CD14-positive monocyte (primary cell): ENCODE data around the gene NADK. TPM values are rescaled to one million over a fixed set of nuclear protein-coding genes. Genes with fewer than 3 reads are reported as not detected.
A peak's percentile ranks its signal among the peaks of the same experiment; 100 is the strongest.

Experiments
- DNase-seq, 3 donors: peaks; one replicate each; pipeline ENCODE4 v3.0.0-alpha.2; 2011 to 2022
- H2AFZ ChIP-seq: 2 replicates; pipeline ENCODE4 v1.6.0; 2012; ENCODE audit warnings: mild to moderate bottlenecking, low read depth, low read length, inconsistent platforms; ENCODE audit not compliant: insufficient read depth, poor library complexity, severe bottlenecking
- H3K27ac ChIP-seq, 2 donors: 1 replicate in 1 of 2; 2 replicates in 1 of 2; pipeline ENCODE4 v1.5.1; 2012 to 2013; ENCODE audit warnings: low read length in 2 of 2, control low read depth in 1 of 2, inconsistent platforms in 1 of 2, low read depth in 1 of 2, mild to moderate bottlenecking in 1 of 2
- H3K27me3 ChIP-seq, 2 donors: one replicate each; pipeline versions ENCODE4 v1.6.0 to v1.6.1; 2011 to 2013; ENCODE audit warnings: low read length in 2 of 2; ENCODE audit not compliant: control insufficient read depth in 2 of 2, insufficient read depth in 2 of 2
- H3K36me3 ChIP-seq, 2 donors: replicated peaks in 1 of 2; 1 replicate in 1 of 2; 2 replicates in 1 of 2; pipeline versions ENCODE4 v1.5.1 to v1.6.1; 2012 to 2013; ENCODE audit warnings: low read length in 2 of 2, control low read depth in 1 of 2, inconsistent platforms in 1 of 2, mild to moderate bottlenecking in 1 of 2; ENCODE audit not compliant: insufficient read depth in 2 of 2, control insufficient read depth in 1 of 2
- H3K4me1 ChIP-seq, 2 donors: 1 replicate in 1 of 2; 2 replicates in 1 of 2; pipeline versions ENCODE4 v1.5.1 to v1.6.1; 2012 to 2013; ENCODE audit warnings: low read length in 2 of 2, control low read depth in 1 of 2, inconsistent platforms in 1 of 2, mild to moderate bottlenecking in 1 of 2, moderate library complexity in 1 of 2; ENCODE audit not compliant: insufficient read depth in 2 of 2, control insufficient read depth in 1 of 2
- H3K4me2 ChIP-seq: replicated peaks from 2 replicates; pipeline ENCODE3; 2012; ENCODE audit warnings: low read length, moderate library complexity, mild to moderate bottlenecking; ENCODE audit not compliant: poor library complexity, severe bottlenecking; ENCODE audit errors: extremely low read depth
- H3K4me3 ChIP-seq, 3 experiments: fragments of 200-600 bp in 1 of 3; sonication (generic) in 1 of 3; replicated peaks in 1 of 3; 1 replicate in 2 of 3; 2 replicates in 1 of 3; pipeline ENCODE4 v1.5.1; 2011 to 2013; ENCODE audit warnings: low read length in 3 of 3, mild to moderate bottlenecking in 3 of 3, control low read depth in 2 of 3, low read depth in 2 of 3, inconsistent platforms in 1 of 3, moderate library complexity in 1 of 3
- H3K79me2 ChIP-seq: 2 replicates; pipeline ENCODE4 v1.6.0; 2012; ENCODE audit warnings: mild to moderate bottlenecking, control low read depth, inconsistent platforms, low read length, moderate library complexity; ENCODE audit not compliant: insufficient read depth
- H3K9ac ChIP-seq: 2 replicates; pipeline ENCODE4 v1.6.0; 2017; ENCODE audit warnings: low read length, mild to moderate bottlenecking; ENCODE audit not compliant: insufficient read depth, poor library complexity, severe bottlenecking
- H3K9me3 ChIP-seq, 2 donors: replicated peaks in 1 of 2; 1 replicate in 1 of 2; 2 replicates in 1 of 2; pipeline versions ENCODE4 v1.5.1 to v1.6.1; 2012 to 2013; ENCODE audit warnings: low read length in 2 of 2, control low read depth in 1 of 2; ENCODE audit not compliant: control insufficient read depth in 1 of 2, insufficient read depth in 1 of 2
- H4K20me1 ChIP-seq: 2 replicates; pipeline ENCODE4 v1.6.0; 2012; ENCODE audit warnings: mild to moderate bottlenecking, low read length, control low read depth, moderate library complexity; ENCODE audit not compliant: insufficient read depth
- H3K27ac Mint-ChIP-seq, 7 donors: one replicate each; pipeline ENCODE4 v1.8.0; 2020; ENCODE audit warnings: mild to moderate bottlenecking in 7 of 7, mixed read lengths in 7 of 7, moderate library complexity in 6 of 7, inconsistent platforms in 2 of 7
- H3K27me3 Mint-ChIP-seq, 3 donors: one replicate each; pipeline ENCODE4 v1.8.0; 2021 to 2022; ENCODE audit warnings: low read depth in 3 of 3, mild to moderate bottlenecking in 3 of 3, mixed read lengths in 3 of 3, moderate library complexity in 3 of 3, inconsistent platforms in 1 of 3
- H3K36me3 Mint-ChIP-seq, 2 donors: one replicate each; pipeline ENCODE4 v1.8.0; 2020; ENCODE audit warnings: mixed read lengths in 2 of 2, inconsistent platforms in 1 of 2, mild to moderate bottlenecking in 1 of 2
- H3K4me1 Mint-ChIP-seq: one replicate; pipeline ENCODE4 v1.8.0; 2020; ENCODE audit warnings: mild to moderate bottlenecking, mixed read lengths
- H3K4me3 Mint-ChIP-seq, 2 donors: one replicate each; pipeline ENCODE4 v1.8.0; 2020; ENCODE audit warnings: mild to moderate bottlenecking in 2 of 2, mixed read lengths in 2 of 2, moderate library complexity in 1 of 2
- H3K9me3 Mint-ChIP-seq, 7 donors: one replicate each; pipeline ENCODE4 v1.8.0; 2020 to 2022; ENCODE audit warnings: mixed read lengths in 7 of 7, mild to moderate bottlenecking in 6 of 7, moderate library complexity in 6 of 7, inconsistent platforms in 2 of 7
- CTCF ChIP-seq: fragments of 200-600 bp; IDR thresholded peaks from one replicate; pipeline ENCODE4 v1.8.0; 2022; ENCODE audit warnings: antibody characterized with exemption, mild to moderate bottlenecking
- WGBS: methylation state at CpG from one replicate; pipeline ENCODE4 v1.1.5; 2013; ENCODE audit warnings: missing lambda C conversion rate; ENCODE audit not compliant: insufficient coverage; 5-methylcytosine and 5-hydroxymethylcytosine counted together
- intact Hi-C, 2 donors: fragments of 100-400 bp; cut with micrococcal nuclease; formaldehyde crosslinking; loops; one replicate each; pipeline versions ENCODE4 v1.15.0 to v1.15.1; 2023
- polyA plus RNA-seq, 3 donors: library from polyadenylated mRNA; depleted of rRNA in 1 of 3; unstranded in 2 of 3; stranded (reverse) in 1 of 3; fragments of 300-500 nt in 2 of 3; fragments of >200 nt in 1 of 3; fragmentation: Illumina TruSeq in 2 of 3; gene quantifications; 1 replicate in 2 of 3; 2 replicates in 1 of 3; pipeline ENCODE4 v1.2.3, GENCODE V29; 2012 to 2021

NADK gene
- polyA plus RNA-seq, 3 donors, result 175 to 425 (median 235) TPM

GRCh38 chr1:1780598-1781525, 2.6 kb upstream of the NADK start:
- peak overlapping the region; percentile 99 to 100 (median 100) for H3K27ac Mint-ChIP-seq
- no peaks in the 10 kb centered on the region for H3K9me3 ChIP-seq
- peak overlapping the region in 2 of 3 experiments; percentile 94 to 99 for H3K4me3 ChIP-seq
- H3K4me1 ChIP-seq, result peaks cover 57 to 68% of the 10 kb centered on the region in 2 donors
- WGBS, result 49% methylated on average over 6 of the region's 7 CpGs
- peaks cover 56% of the 10 kb centered on the region for H3K4me1 Mint-ChIP-seq
- peak overlapping the region; percentile 90 for H3K9ac ChIP-seq
- intact Hi-C loops, result loop anchor here in 1 of 2 donors (2.0 to 5.0 kb wide), 4 partner anchors 16 to 474 kb away; partner anchors contain the start of genes ACAP3, GNB1 and PUSL1
- peak in 1 of 3 donors; percentile 27 for DNase-seq
- no peak overlapping the region for H2AFZ ChIP-seq
- H3K9me3 Mint-ChIP-seq, result peaks cover 0 to 2% (median 0%) of the 10 kb centered on the region in 7 donors
- peaks cover 69% of the 10 kb centered on the region for H4K20me1 ChIP-seq
- peaks cover 19 to 36% of the 10 kb centered on the region in 2 donors for H3K36me3 Mint-ChIP-seq
- H3K36me3 ChIP-seq, result peaks cover 13 to 16% of the 10 kb centered on the region in 2 donors
- peaks cover 88% of the 10 kb centered on the region for H3K79me2 ChIP-seq
- peaks cover 0 to 7% (median 0%) of the 10 kb centered on the region in 3 donors for H3K27me3 Mint-ChIP-seq
- peak overlapping the region; percentile 92 for H3K4me2 ChIP-seq
- H3K27me3 ChIP-seq, result no peaks in the 10 kb centered on the region
- peak overlapping the region; percentile 90 to 96 for H3K27ac ChIP-seq
- peak overlapping the region; percentile 97 to 99 for H3K4me3 Mint-ChIP-seq
- no peak for TF ChIP-seq CTCF
